Endothelial cell of umbilical vein (primary cell): ENCODE data around the gene SYNDIG1. TPM values are rescaled to one million over a fixed set of nuclear protein-coding genes. Genes with fewer than 3 reads are reported as not detected.

Experiments used
- BruUV-seq: library from RNA; stranded (reverse); fragments of 400-500 nt; replicated peaks from 2 replicates; lab custom pipeline; 2021; lab: Mats Ljungman, UMichigan
- CTCF ChIA-PET: fragments of 300-600, 350-600 bp; sonication (Branson Sonifier 250); formaldehyde crosslinking; loops from one replicate; lab custom pipeline; 2021; ENCODE audit warnings: antibody characterized with exemption, inconsistent platforms; lab: Charles Lee
- POLR2A ChIA-PET: fragments of 300-600, 350-600 bp; sonication (Branson Sonifier 250); formaldehyde crosslinking; loops from one replicate; lab custom pipeline; 2021; ENCODE audit warnings: antibody characterized with exemption, inconsistent platforms; lab: Charles Lee
- DNase-seq: peaks from one replicate; pipeline ENCODE4 v3.0.0-alpha.2; 2011; ENCODE audit warnings: low read depth, low spot score
- FAIRE-seq: peaks from 2 replicates; lab custom pipeline; 2011; peaks lifted over from hg19 to GRCh38; lab: Jason Lieb, UNC
- H2AFZ ChIP-seq: 2 replicates; pipeline ENCODE4 v1.6.0; 2012; ENCODE audit warnings: low read depth, low read length, control low read depth, inconsistent platforms
- H3K27ac ChIP-seq: 2 replicates; pipeline ENCODE4 v1.5.1; 2011; ENCODE audit warnings: low read depth, mild to moderate bottlenecking, control low read depth, low read length, moderate library complexity; ENCODE audit not compliant: insufficient read depth
- H3K27me3 ChIP-seq, 2 experiments: 2 replicates each; pipeline versions ENCODE4 v1.6.0 to v1.6.1; 2011; ENCODE audit warnings: low read length in 2 of 2, mixed read lengths in 1 of 2; ENCODE audit not compliant: control insufficient read depth in 2 of 2, insufficient read depth in 2 of 2
- H3K36me3 ChIP-seq, 2 experiments: 2 replicates in 1 of 2; 3 replicates in 1 of 2; pipeline ENCODE4 v1.5.1; 2011; ENCODE audit warnings: low read length in 2 of 2, mild to moderate bottlenecking in 1 of 2, moderate library complexity in 1 of 2; ENCODE audit not compliant: control insufficient read depth in 2 of 2, insufficient read depth in 2 of 2; ENCODE audit errors: extremely low read depth in 1 of 2
- H3K4me1 ChIP-seq: 3 replicates; pipeline ENCODE4 v1.5.1; 2011; ENCODE audit warnings: mild to moderate bottlenecking, low read length; ENCODE audit not compliant: control insufficient read depth, insufficient read depth; ENCODE audit errors: extremely low read depth
- H3K4me2 ChIP-seq: 2 replicates; pipeline ENCODE4 v1.6.1; 2011; ENCODE audit warnings: low read length, control low read depth, mixed read lengths; ENCODE audit not compliant: insufficient read depth
- H3K4me3 ChIP-seq, 3 experiments: fragments of 200-600 bp in 1 of 3; sonication (generic), shearing (Covaris generic) in 1 of 3; replicated peaks in 1 of 3; 2 replicates each; pipeline ENCODE4 v1.5.1; 2011 to 2016; ENCODE audit warnings: control low read depth in 3 of 3, low read length in 3 of 3, mild to moderate bottlenecking in 2 of 3, inconsistent platforms in 1 of 3, low read depth in 1 of 3, moderate library complexity in 1 of 3; ENCODE audit not compliant: insufficient read depth in 1 of 3
- H3K79me2 ChIP-seq: 2 replicates; pipeline ENCODE4 v1.6.0; 2012; ENCODE audit warnings: low read length, inconsistent platforms; ENCODE audit not compliant: control insufficient read depth, insufficient read depth
- H3K9ac ChIP-seq: replicated peaks from 2 replicates; pipeline ENCODE3; 2011; ENCODE audit warnings: low read length, control low read depth; ENCODE audit not compliant: insufficient read depth; ENCODE audit errors: extremely low read depth
- H3K9me1 ChIP-seq: replicated peaks from 3 replicates; pipeline ENCODE4 v1.6.0; 2011; ENCODE audit warnings: mild to moderate bottlenecking, low read length; ENCODE audit not compliant: control insufficient read depth, insufficient read depth; ENCODE audit errors: extremely low read depth
- H3K9me3 ChIP-seq: replicated peaks from 2 replicates; pipeline ENCODE4 v1.5.1; 2012; ENCODE audit warnings: low read length, inconsistent platforms; ENCODE audit not compliant: control insufficient read depth, insufficient read depth
- H4K20me1 ChIP-seq: replicated peaks from 2 replicates; pipeline ENCODE3; 2011; ENCODE audit warnings: mild to moderate bottlenecking, low read length; ENCODE audit not compliant: control insufficient read depth, insufficient read depth; ENCODE audit errors: extremely low read depth
- EZH2 ChIP-seq: IDR thresholded peaks from 2 replicates; pipeline ENCODE4 v1.6.1; 2012; ENCODE audit warnings: borderline replicate concordance, low read depth, mild to moderate bottlenecking, moderate library complexity, low read length, inconsistent platforms; ENCODE audit not compliant: severe bottlenecking
- FOS ChIP-seq: IDR thresholded peaks from 2 replicates; pipeline ENCODE4 v1.6.1; 2011; ENCODE audit warnings: mild to moderate bottlenecking, low read length, moderate library complexity, borderline replicate concordance; ENCODE audit not compliant: insufficient read depth
- GATA2 ChIP-seq: IDR thresholded peaks from 2 replicates; pipeline ENCODE4 v1.7.0; 2011; ENCODE audit warnings: low read depth, mild to moderate bottlenecking, moderate library complexity, mixed read lengths, low read length; ENCODE audit not compliant: insufficient read length, insufficient read depth
- JUN ChIP-seq: IDR thresholded peaks from 2 replicates; pipeline ENCODE4 v1.6.1; 2011; ENCODE audit warnings: borderline replicate concordance, low read depth; ENCODE audit not compliant: insufficient read length, insufficient read depth
- MAX ChIP-seq: IDR thresholded peaks from 2 replicates; pipeline ENCODE4 v1.6.1; 2011; ENCODE audit not compliant: insufficient read depth, insufficient read length
- MYC ChIP-seq: IDR thresholded peaks from one replicate; pipeline ENCODE4 v1.6.1; 2011; ENCODE audit warnings: mild to moderate bottlenecking, low read depth, low read length
- POLR2A ChIP-seq: IDR thresholded peaks from 2 replicates; pipeline ENCODE4 v1.6.1; 2012; ENCODE audit warnings: low read depth, mild to moderate bottlenecking, control low read depth, low read length
- POLR2AphosphoS5 ChIP-seq: IDR thresholded peaks from 2 replicates; pipeline ENCODE4 v1.6.1; 2012; ENCODE audit warnings: low read depth, mild to moderate bottlenecking, control low read depth, low read length, moderate library complexity; ENCODE audit not compliant: insufficient read depth
- dilution Hi-C: fragments of 300-500 bp; cut with MboI; formaldehyde crosslinking; loops from one replicate; pipeline ENCODE4 v1.15.0; 2019; ENCODE audit warnings: low sequenced_read_pairs; ENCODE audit not compliant: extremely low pct_ligation_motif_present
- intact Hi-C: fragments of 100-400 bp; cut with micrococcal nuclease; formaldehyde crosslinking; loops from one replicate; pipeline ENCODE4 v1.10.0; 2022
- polyA plus RNA-seq, 4 experiments: library from polyadenylated mRNA; depleted of rRNA in 3 of 4; stranded (reverse) in 3 of 4; unstranded in 1 of 4; fragments of >200 nt; gene quantifications; 2 replicates each; pipeline versions ENCODE4 v1.2.1 to v1.2.3, GENCODE V29; 2011 to 2012; ENCODE audit warnings: missing spikeins in 1 of 4
- total RNA-seq: library from RNA; stranded (reverse); gene quantifications from 2 replicates; pipeline ENCODE4 v1.2.3, GENCODE V29; 2021
- TF ChIP-seq, protein P1 (sequence below), 2 donors: IDR thresholded peaks; 1 replicate in 1 of 2; 2 replicates in 1 of 2; pipeline ENCODE4 v1.5.1; 2011; ENCODE audit warnings: low read length in 2 of 2, mild to moderate bottlenecking in 2 of 2, moderate library complexity in 2 of 2, control low read depth in 1 of 2, inconsistent platforms in 1 of 2, low read depth in 1 of 2; ENCODE audit not compliant: insufficient read depth in 1 of 2; ENCODE audit errors: extremely low read depth in 1 of 2

The SYNDIG1 gene
- total and polyA plus RNA-seq, 2 donors (not counting 3 experiments of a cell fraction or from before 2014, with no cell fraction given): not detected

GRCh38 chr20:24575811-24576210 lies 106.4 kb downstream of the SYNDIG1 start:
- Histone ChIP-seq H3K27me3 (no peaks in the 10 kb centered on the region), H2AFZ (no peak overlapping the region), H4K20me1 (no peaks in the 10 kb centered on the region), H3K27ac (no peak overlapping the region), H3K4me3 (no peak overlapping the region), H3K9me1 (no peaks in the 10 kb centered on the region), H3K36me3 (no peaks in the 10 kb centered on the region), H3K4me1 (no peaks in the 10 kb centered on the region), H3K9me3 (peaks cover 10% of the 10 kb centered on the region), H3K9ac (no peak overlapping the region), H3K79me2 (no peaks in the 10 kb centered on the region), H3K4me2 (no peak overlapping the region)
- POLR2A ChIA-PET: no interaction called here
- dilution Hi-C loops (no loop called here), intact Hi-C loops (no loop called here)
- FAIRE-seq (no peak), DNase-seq (no peak)
- BruUV-seq: no TSS peak
- TF ChIP-seq POLR2AphosphoS5: no peak
- no peak for TF ChIP-seq FOS
- no peak for TF ChIP-seq MAX
- TF ChIP-seq JUN: no peak
- CTCF ChIA-PET: no interaction called here

GRCh38 chr20:24576447-24576846 lies 107.0 kb downstream of the SYNDIG1 start:
- dilution Hi-C loops (no loop called here), intact Hi-C loops (no loop called here)
- FAIRE-seq (no peak), DNase-seq (no peak)
- H3K4me3 ChIP-seq: no peak overlapping the region
- no peaks in the 10 kb centered on the region for H3K36me3 ChIP-seq
- BruUV-seq: no TSS peak
- H4K20me1 ChIP-seq: no peaks in the 10 kb centered on the region
- no peaks in the 10 kb centered on the region for H3K9me1 ChIP-seq
- no peaks in the 10 kb centered on the region for H3K4me1 ChIP-seq
- POLR2A ChIA-PET: no interaction called here
- CTCF ChIA-PET: no interaction called here
- no peak overlapping the region for H3K4me2 ChIP-seq
- H3K9me3 ChIP-seq: peaks cover 9% of the 10 kb centered on the region
- no peaks in the 10 kb centered on the region for H3K27me3 ChIP-seq
- TF ChIP-seq MYC (no peak), FOS (no peak), POLR2AphosphoS5 (no peak), MAX (no peak), POLR2A (no peak), JUN (no peak), EZH2 (no peak), GATA2 (no peak)
- TF ChIP-seq, protein P1, sequence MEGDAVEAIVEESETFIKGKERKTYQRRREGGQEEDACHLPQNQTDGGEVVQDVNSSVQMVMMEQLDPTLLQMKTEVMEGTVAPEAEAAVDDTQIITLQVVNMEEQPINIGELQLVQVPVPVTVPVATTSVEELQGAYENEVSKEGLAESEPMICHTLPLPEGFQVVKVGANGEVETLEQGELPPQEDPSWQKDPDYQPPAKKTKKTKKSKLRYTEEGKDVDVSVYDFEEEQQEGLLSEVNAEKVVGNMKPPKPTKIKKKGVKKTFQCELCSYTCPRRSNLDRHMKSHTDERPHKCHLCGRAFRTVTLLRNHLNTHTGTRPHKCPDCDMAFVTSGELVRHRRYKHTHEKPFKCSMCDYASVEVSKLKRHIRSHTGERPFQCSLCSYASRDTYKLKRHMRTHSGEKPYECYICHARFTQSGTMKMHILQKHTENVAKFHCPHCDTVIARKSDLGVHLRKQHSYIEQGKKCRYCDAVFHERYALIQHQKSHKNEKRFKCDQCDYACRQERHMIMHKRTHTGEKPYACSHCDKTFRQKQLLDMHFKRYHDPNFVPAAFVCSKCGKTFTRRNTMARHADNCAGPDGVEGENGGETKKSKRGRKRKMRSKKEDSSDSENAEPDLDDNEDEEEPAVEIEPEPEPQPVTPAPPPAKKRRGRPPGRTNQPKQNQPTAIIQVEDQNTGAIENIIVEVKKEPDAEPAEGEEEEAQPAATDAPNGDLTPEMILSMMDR (IDR thresholded peaks at IDR 0.05; ENCODE audit: extremely low read depth in 1 of 2, insufficient read depth in 1 of 2, low read depth in 1 of 2, low read length in 2 of 2): no peak
- no peak overlapping the region for H3K27ac ChIP-seq
- no peaks in the 10 kb centered on the region for H3K79me2 ChIP-seq
- H2AFZ ChIP-seq: no peak overlapping the region
- H3K9ac ChIP-seq: no peak overlapping the region
